GM12891 (cell line): ENCODE measurements around the gene TMCO2.

Experiments used
- POLR2A ChIP-seq: IDR thresholded peaks from 2 replicates; pipeline ENCODE4 v1.6.1; 2011; ENCODE audit warnings: low read depth, low read length, control low read depth
- POLR2AphosphoS5 ChIP-seq: IDR thresholded peaks from 2 replicates; pipeline ENCODE4 v1.6.1; 2011; ENCODE audit warnings: low read depth, low read length, control low read depth
- POU2F2 ChIP-seq: IDR thresholded peaks from 2 replicates; pipeline ENCODE4 v1.6.1; 2011; ENCODE audit warnings: low read depth, mild to moderate bottlenecking, control low read depth, low read length, moderate library complexity
- TAF1 ChIP-seq: IDR thresholded peaks from 2 replicates; pipeline ENCODE4 v1.6.1; 2011; ENCODE audit warnings: low read depth, low read length, control low read depth

DNA sequence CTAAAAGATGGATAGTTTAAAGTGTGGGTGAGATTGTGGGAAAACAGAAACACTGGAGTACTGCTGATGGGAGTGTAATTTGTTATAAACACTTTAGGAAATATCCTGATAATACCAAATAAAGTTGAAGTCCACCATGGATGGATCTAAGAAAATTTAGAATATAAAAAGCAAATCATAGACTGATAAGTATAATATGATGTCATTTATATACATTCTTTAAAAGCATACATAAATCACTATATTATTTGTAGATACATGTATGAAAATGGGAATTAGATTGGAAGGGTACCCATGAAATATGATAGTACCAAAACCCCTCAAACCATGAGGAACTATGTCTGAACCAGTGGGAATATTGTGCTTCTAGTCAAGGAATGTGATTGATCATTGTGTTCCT, 18.2 kb downstream of the TMCO2 start:
- TF ChIP-seq POU2F2 (no peak), POLR2AphosphoS5 (no peak), POLR2A (no peak), TAF1 (no peak)
